HG03558 (cell line): ENCODE data around the gene ARHGEF6.
"Not testable (repeated sequence)": the region's sequence is repeated elsewhere in the genome, so short reads cannot be mapped to it uniquely, and the experiment has no call there.

Experiments
- ATAC-seq: cut with Tn5 transposase; IDR thresholded peaks from one replicate; pipeline ENCODE4 v1.9.1; 2021; ENCODE audit warnings: moderate number of reproducible peaks; ENCODE audit not compliant: unreplicated experiment; ENCODE audit errors: extremely low read depth

ARHGEF6 gene, protein sequence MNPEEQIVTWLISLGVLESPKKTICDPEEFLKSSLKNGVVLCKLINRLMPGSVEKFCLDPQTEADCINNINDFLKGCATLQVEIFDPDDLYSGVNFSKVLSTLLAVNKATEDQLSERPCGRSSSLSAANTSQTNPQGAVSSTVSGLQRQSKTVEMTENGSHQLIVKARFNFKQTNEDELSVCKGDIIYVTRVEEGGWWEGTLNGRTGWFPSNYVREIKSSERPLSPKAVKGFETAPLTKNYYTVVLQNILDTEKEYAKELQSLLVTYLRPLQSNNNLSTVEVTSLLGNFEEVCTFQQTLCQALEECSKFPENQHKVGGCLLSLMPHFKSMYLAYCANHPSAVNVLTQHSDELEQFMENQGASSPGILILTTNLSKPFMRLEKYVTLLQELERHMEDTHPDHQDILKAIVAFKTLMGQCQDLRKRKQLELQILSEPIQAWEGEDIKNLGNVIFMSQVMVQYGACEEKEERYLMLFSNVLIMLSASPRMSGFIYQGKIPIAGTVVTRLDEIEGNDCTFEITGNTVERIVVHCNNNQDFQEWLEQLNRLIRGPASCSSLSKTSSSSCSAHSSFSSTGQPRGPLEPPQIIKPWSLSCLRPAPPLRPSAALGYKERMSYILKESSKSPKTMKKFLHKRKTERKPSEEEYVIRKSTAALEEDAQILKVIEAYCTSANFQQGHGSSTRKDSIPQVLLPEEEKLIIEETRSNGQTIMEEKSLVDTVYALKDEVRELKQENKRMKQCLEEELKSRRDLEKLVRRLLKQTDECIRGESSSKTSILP

GRCh38 chrX:136780763-136781162 lies at the start of gene ARHGEF6:
ARHGEF6 (minus strand) TSS chrX:136780932; CDS start chrX:136780882, 50 bp downstream.
- no peak for ATAC-seq

DNA sequence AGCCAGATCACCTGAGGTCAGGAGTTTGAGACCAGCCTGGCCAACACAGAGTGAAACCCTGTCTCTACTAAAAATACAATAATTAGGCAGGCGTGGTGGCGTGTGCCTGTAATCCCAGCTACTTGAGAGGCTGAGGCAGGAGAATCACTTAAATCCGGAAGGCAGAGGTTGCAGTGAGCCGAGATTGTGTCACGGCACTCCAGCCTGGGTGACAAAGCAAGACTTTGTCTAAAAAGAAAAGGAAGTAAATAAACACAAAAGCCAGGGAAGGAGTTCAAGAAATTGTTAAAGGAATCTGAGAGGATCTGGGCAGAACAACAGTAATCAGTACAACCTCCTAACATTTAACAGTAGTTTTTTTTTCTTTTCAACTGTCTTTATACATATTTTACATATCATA lies 48.7 kb upstream of the ARHGEF6 start:
- ATAC-seq = no peak

DNA sequence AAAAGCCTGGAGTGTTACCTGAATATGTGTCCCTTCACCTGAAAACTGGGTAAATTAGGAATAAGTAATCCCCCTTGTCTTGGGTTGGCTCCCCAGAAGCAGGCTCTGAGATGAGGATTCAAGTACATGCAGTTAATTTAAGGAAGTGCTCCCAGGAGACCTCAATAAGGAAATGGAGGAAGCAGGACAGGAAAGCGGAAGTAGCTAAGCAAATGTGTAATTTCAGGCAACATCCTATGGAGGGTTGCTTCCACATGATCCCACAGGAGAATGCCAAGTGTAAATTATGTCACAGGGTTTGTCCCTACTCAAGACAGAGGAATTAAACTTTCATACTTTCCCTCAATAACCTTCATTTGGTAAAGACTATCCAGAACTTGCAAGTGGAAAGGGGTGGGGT lies 48.1 kb upstream of the ARHGEF6 start:
- ATAC-seq = no peak

- ATAC-seq = no peak
Observed at GRCh38 chrX:136827026-136827425, 46.3 kb upstream of the ARHGEF6 start.

DNA sequence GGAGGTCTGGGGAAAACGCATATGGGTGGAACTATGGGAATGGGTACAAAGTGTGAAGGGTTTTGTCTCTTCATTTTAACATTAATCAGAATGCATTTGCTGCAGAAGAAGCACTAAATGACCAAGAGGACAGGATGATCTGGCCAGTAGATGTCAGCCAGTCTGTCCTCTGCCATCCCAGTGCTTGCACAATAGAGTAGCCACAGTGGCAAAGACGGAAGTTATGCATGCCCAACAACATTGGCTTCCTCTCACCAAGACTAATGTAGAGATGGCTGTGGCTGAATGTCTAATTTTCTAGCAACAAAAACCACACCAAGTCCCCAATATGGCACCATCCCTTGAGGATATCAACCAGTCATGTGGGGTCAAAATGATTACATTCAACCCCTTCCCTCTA lies 45.0 kb upstream of the ARHGEF6 start:
- no peak for ATAC-seq

DNA sequence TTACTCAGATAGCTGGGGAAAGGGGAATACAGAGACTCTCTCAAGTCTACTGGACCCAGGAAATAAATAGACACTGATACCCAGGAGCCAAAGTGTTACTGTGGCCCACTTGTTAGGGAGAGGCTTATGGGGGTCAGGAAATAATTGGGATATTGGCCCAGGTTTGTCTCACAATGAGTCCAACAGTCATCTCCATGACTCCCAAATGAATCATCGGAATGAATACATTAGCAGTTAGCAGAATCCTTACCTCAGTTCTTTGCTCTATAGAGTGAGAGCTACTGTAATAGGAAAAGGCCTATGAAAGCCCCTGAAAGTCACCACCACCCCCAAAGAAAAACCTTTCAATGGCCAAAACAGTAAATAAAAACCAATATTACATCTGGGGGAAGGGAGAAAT lies 42.4 kb upstream of the ARHGEF6 start:
- ATAC-seq = no peak

DNA sequence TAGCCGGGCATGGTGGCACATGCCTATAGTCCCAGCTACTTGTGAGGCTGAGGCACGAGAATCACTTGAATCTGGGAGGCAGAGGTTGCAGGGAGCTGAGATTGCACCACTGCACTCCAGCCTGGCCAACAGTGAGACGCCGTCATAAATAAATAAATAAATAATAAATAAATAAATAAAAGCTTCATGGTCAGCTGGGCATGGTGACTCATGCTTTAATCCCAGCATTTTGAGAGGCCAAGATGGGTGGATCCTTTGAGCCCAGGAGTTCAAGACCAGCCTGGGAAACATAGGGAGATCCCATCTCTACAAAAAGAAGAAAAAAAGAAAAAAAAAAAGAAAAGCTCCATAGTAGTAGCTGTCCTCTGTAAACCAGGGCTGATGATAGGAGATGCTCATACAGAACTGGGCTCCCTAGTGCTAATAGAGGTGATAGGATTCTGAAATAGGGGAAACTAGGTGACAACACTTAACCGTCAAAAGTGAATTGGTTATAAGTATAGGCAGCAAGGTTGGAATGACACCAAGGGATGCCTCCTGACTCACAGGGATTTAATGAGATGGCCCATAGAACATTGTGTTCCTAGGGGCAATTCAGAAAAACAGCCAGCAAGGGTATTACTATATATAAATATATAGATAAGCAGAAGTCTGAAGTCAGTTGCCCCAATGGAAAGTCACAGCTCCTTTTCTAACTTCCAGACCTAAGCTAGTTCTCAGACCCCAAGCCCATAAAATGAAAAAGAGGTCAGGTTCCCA lies 41.8 kb upstream of the ARHGEF6 start:
- ATAC-seq = no peak

DNA sequence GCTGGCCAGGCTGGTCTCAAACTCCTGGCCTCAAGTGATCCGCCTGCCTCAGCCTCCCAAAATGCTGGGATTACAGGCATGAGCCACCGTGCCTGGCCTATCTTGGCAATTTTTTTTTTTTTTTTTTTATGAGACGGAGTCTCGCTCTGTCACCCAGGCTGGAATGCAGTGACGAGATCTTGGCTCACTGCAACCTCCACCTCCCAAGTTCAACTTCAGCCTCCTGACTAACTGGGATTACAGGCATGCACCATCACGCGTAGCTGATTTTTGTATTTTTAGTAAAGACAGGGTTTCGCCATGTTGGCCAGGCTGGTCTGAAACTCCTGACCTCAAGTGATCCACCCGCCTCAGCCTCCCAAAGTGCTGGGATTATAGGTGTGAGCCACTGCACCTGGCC lies 39.0 kb upstream of the ARHGEF6 start:
- ATAC-seq = not testable (repeated sequence)

DNA sequence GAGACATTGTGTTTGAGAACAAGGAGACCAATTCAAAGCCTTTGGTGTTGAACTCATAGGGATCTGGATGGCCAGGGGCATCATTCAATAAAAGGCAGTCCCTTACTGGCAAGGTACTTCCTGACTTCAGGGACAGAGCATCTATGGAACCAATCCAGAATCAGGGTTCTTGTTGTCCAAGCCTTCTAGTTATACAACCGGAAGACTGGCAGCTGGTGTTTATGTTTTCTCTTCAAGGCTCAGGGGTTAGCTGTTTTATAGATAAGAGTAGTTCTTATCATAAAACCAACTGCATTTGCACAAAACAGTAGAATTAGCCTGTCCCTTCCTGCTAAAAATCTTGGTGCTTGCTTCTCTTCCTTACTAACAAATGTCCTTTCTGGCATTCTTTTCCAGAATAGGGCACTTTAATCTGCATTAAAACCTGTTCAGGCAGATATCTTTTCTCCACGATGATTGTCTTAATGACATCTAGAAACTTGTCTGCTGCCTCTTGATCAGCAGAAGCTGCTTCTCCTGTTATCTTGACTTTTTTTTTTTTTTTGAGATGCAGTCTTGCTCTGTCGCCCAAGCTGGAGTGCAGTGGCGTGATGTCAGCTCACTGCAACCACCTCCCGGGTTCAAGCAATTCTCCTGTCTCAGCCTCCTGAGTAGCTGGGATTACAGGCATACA lies 38.4 kb upstream of the ARHGEF6 start:
- no peak for ATAC-seq

GRCh38 chrX:136816975-136817374 lies 36.2 kb upstream of the ARHGEF6 start:
- no peak for ATAC-seq

- no peak for ATAC-seq
Observed at GRCh38 chrX:136814847-136815750, 34.4 kb upstream of the ARHGEF6 start.

GRCh38 chrX:136812286-136812685 lies 31.6 kb upstream of the ARHGEF6 start:
- no peak for ATAC-seq

DNA sequence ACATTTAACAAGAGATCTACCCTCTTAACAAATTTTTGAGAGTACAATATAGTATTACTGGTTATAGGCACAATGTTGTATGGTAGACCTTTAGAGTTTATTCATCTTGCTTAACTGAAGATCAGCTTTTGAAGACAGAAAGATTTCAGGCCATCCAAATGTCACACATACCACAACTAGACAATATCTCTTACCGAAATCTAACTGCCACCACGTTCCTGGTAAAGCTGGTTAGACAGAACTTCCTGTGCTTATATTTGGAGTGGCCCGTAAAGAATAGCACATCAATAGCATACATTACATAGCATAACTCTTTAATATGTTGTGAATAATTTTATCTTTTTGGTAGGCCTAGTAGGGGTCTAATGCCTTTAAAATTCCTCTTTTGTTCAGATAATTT lies 29.8 kb upstream of the ARHGEF6 start:
- no peak for ATAC-seq

GRCh38 chrX:136806891-136807410 lies 26.2 kb upstream of the ARHGEF6 start:
- ATAC-seq = no peak

GRCh38 chrX:136802515-136802914 lies 21.8 kb upstream of the ARHGEF6 start:
- no peak for ATAC-seq

DNA sequence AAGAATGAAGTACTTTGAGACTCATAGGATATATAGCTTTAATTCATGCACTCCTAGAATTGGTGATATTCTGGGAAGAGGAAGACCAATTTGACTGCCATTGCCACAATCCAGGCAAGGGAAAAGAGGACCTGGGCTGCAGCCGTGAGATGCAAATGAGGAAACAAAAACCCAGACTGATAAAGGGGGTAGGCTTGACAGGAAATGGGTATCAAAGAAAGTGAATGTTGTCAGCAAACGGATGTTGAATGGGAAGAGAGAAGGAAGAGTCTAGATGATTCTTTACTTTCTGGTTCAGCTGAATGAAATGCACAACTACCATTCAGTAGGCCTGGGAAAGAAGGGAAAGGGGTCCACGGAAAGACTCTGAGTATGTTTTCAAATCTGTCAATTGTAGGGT lies 17.1 kb upstream of the ARHGEF6 start:
- ATAC-seq = no peak

DNA sequence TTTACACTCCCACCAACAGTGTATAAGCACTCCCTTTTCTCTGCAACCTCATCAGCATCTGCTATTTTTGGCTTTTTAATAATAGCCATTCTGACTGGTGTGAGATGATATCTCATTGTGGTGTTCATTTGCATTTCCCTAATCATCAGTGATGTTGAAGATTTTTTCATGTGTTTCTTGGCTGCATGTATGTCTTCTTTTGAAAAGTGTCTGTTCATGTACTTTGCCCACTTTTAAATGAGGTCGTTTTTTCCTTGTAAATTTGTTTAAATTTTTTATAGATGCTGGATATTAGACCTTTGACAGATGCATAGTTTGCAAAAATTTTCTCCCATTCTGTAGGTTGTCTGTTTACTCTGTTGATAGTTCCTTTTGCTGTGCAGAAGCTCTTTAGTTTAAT lies 14.4 kb upstream of the ARHGEF6 start:
- not testable (repeated sequence) for ATAC-seq

DNA sequence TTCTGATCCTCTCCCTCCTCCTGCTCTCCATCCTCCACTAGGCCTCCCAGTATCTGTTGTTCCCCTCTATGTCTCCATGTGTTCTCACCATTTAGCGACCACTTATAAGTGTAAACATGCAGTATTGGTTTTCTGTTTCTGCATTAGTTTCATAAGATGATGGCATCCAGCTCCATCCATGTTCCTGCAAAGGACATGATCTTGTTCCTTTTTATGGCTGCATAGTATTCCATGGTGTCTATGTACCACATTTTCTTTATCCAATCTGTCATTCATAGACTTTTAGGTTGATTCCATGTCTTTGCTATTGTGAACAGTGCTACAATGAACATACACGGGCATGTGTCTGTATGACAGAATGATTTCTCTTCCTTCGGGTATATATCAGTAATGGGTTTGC lies 13.9 kb upstream of the ARHGEF6 start:
- ATAC-seq = not testable (repeated sequence)

- no peak for ATAC-seq
Observed at GRCh38 chrX:136794080-136794479, 13.3 kb upstream of the ARHGEF6 start.
